ENCODE measurements around the gene SEMA5A.

Gene SEMA5A

GRCh38 chr5:9395706-9396105 lies 150.2 kb downstream of the SEMA5A start:
- no peak for DNase-seq (ENCODE audit: low read depth)

DNA sequence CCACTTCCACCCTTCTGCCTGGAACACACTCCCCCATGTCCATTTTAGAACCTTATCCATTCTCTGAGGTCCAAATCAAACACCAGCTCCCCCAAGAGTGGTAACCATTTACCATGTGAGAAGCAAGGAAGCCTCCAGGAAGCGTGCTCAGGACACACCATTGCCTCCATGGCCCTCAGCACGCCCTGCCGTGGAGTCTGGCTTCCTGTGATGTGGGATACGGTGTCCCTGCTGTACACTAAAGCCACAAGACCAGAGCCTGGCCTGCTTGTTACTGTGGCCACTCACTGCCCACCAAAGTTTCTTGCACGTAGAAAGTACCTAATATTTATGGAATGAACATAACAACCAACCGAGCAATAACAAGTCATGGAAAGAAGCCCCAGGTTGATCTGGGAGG lies 151.7 kb downstream of the SEMA5A start:
- no peak for DNase-seq (ENCODE audit: low read depth)

DNA sequence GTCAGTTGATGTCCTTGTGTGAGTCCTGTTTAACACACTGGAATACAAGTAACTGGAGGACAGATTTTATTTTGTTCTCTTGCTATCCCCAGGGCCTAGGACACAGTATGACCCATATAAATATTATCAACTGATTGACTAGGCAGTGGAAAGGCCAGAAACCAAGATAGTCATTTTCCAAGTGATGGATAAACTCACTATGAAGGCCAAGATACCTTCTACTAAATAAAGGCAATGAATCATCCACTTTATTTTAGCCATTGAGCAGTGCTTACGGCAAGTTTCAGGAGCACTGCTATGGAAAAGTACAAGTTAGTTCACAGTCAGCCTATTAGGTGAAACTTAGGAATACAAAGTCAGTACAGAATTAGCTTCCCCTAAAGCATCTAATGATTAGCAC lies 153.2 kb downstream of the SEMA5A start:
- DNase-seq (ENCODE audit: low read depth), result no peak

DNA sequence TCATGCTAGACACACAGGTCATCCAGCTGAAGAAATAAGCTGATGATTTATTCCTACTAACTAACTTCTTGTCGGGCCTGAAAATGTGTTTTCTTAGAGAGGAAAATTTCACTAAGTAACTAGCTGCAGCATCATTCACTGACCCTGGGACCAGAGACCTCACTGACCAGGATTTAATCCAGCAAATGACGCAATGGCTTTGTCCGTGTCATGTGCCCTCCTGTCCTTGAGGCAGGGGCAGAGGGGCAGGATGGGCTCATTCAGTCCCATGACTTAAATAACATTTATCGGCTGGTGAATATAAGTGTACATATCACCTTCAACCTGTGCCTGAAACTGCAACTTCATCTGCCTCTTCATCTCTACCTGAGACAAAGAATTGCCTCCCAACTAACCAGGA lies 154.8 kb downstream of the SEMA5A start:
- no peak for DNase-seq (ENCODE audit: low read depth)

GRCh38 chr5:9390113-9390512 lies 155.8 kb downstream of the SEMA5A start:
- no peak for DNase-seq (ENCODE audit: low read depth)

DNA sequence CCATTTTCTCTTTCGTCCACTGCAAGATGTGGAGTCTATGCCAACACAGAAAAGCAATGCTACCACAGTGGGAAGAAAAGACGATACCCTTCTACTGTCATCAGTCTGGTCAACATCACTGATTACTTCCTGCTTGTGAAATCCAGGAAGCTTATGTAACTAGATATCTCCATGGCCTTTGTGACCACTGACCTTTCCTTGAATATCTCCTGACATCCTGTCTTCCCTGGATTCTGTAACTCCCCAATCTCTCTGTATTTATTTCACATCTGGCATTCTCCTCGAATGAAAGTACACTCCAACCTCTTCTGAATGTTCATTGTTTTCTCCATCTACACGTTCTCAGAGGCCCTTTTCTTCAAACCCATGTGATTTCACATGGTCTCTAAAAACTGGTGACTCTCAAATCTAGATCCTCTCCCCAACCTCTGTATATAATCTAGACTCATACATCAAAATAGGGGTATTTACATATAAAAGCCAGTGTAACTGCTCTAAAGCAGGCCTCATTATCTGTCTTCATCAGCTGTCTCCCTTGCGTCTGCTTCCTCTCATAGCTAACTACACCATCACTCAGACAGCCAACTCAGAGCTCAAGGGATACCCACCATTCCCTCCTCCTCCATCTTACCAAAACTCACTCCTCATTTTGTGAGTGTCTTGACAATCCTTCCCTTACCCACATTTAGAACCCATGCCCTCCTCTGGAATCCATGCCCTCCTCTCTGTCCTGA lies 156.8 kb downstream of the SEMA5A start:
- DNase-seq (ENCODE audit: low read depth), result no peak

DNA sequence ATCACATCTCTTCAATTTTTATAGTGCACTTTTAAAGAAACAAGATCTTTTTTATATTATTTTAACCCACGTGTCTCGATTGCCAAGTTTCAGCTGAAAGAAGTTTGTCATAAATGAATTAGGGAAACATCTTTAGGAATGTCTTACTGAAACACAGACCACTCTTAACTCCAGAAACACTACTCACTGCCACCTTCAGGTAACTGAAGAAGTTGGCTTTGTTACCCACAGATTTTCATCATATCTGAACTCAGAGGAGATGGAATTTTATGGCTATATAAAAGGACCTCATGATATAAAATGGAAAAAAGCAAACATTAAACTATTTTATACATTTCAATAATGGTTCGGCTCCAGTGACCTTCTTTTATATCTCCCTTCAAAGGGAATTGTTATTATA lies 158.0 kb downstream of the SEMA5A start:
- DNase-seq (ENCODE audit: low read depth), result no peak

GRCh38 chr5:9386945-9387344 lies 158.9 kb downstream of the SEMA5A start:
- no peak for DNase-seq (ENCODE audit: low read depth)

GRCh38 chr5:9382522-9382921 lies 163.4 kb downstream of the SEMA5A start:
- no peak for DNase-seq (ENCODE audit: low read depth)

DNA sequence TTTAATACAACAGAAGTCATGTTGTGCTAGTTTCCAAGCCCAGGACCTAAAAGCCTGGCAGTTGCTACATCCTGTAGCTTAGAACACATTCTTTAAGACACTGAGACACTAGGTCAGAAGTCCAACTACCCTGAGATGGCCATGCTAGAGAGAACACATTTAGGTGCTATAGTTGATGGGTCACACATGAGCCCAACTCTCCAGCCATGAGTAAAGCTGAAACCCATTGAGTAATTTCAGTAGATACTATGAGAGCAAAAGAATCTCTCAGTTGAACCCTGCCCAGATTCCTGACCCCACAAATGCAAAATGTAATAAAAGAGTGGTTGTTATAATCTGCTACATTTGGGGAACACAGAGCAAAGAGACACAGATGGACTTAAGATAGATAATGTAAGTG lies 164.4 kb downstream of the SEMA5A start:
- no peak for DNase-seq (ENCODE audit: low read depth)

DNA sequence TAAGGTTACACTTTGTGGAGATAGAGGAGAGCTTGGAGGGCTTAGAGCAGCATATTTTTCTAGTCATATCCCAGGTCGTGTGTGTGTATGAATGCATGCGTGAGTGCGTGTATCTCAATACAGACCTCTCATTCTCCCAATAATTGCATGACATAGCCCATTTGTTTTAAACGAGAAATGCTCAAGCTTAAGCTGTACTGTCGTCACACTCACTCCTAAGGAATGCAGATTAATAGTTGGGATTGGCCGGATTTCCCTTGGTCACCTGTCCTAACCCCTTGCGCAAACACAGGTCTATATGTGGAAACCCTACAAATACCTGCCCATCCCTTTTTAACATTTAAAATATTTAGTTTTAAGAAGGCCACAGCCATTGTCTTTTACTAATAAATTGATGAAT lies 165.8 kb downstream of the SEMA5A start:
- DNase-seq (ENCODE audit: low read depth), result no peak

DNA sequence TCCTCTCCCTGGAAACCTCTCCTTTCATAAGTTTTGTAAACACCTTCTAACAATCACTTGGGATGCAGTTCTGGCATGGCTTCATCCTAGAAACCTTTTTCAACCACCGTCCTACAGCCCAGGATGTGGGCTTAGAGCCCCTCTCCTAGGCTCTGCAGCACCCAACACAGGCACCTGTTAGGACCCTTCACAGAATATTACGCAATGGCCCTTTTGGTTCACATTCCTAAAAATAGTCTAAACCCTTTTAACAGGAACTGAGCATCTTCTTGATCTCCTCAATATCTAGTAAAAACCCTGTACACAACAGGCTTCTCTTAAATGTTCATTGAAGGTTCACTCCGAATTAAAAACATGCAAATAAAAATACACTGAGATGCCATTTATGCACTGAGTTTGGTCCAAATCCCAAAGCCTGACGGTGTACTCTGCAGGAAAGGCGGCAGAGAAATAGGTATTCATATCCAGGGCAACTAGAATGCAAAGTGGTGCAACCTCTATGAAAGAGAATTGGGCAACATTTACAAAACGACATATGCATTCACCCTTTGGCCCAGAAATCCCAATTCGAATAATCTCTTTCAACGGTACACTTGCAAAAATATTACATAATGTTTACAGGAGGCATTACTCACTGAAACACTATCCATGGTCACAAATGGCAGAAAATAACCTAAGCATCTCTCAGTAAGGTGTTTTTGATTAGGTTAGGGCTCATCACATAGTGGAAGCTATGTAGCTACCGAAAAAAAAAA lies 169.3 kb downstream of the SEMA5A start:
- DNase-seq (ENCODE audit: low read depth), result no peak

DNA sequence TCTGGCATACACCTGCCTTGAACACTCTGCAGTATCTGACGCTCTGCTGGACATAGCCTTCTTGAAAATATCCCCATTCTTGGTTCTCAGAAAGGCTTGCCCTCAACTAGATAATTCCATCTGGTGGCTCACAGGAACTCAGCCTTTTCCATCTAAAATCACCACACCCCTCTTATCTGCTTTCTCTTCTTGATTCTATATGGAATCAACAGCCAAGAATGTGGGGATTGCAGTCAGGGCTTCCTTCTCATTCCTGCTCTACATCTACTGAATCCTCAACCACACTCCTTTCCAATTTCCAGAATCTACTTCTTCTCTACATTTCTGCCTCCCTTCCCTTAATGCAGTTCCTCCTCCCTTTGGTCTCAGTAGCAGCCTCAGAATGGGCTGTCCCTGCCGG lies 170.1 kb downstream of the SEMA5A start:
- DNase-seq (ENCODE audit: low read depth), result no peak

DNA sequence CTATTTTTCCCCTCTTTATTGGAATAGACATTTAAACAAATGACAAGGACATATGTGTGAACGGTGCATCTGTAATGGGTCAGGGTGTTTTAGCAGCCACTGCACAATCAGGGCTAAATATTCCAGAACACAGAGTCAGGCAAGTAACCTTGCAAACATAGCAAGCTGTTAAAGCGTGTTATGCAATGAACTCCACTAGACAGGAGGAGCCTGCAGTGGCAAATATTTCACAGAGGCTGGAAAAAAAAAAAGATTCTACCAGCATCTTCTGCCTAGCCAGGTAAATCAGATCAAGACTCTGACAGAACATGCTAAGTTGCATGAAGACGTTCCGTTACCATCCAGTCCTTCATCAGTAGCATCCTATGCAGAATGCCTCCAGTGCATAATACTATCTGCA lies 171.8 kb downstream of the SEMA5A start:
- no peak for DNase-seq (ENCODE audit: low read depth)

- DNase-seq (ENCODE audit: low read depth), result no peak
Measured at GRCh38 chr5:9373571-9373970, 172.3 kb downstream of the SEMA5A start.

DNA sequence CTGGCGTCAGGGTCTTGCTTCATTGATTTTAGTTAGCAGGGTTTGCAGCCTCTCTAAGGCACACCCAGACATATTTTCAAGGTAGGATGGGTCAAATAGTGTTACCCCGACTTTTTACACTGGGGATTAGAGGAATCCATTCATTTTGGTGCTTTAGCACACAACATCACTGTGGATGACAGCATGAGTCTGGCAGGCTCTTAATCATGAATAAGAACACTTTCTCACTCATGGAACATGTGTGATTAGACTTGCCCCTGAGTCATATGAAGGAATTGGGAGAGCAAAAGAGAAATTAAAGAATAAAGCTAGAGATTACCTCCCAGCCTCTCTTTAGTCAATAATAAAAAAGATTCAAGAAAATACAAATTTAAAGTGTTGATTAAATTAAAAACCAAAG lies 175.6 kb downstream of the SEMA5A start:
- DNase-seq (ENCODE audit: low read depth), result no peak

- no peak for DNase-seq (ENCODE audit: low read depth)
Measured at GRCh38 chr5:9365512-9365911, 180.4 kb downstream of the SEMA5A start.

DNA sequence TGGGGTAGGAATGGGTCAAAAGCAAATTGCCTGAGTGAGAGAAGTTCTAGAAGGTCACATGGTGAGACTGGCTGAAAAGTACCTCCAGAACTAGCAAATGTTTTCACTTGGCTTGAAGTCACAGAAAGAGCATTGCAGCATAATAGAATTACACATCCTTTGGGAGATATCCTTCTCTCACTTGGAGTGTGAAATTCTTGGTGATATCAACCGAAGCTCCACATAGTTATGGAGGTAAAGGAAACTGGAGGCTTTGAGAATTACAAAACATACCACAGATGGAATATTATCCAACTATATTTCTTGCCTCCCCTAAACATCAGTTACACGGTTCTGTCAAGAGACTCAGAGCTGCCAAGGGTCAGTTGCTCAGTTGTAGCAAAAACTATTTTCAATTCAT lies 182.4 kb downstream of the SEMA5A start:
- no peak for DNase-seq (ENCODE audit: low read depth)

GRCh38 chr5:9363026-9363425 lies 182.8 kb downstream of the SEMA5A start:
- DNase-seq (ENCODE audit: low read depth), result no peak

DNA sequence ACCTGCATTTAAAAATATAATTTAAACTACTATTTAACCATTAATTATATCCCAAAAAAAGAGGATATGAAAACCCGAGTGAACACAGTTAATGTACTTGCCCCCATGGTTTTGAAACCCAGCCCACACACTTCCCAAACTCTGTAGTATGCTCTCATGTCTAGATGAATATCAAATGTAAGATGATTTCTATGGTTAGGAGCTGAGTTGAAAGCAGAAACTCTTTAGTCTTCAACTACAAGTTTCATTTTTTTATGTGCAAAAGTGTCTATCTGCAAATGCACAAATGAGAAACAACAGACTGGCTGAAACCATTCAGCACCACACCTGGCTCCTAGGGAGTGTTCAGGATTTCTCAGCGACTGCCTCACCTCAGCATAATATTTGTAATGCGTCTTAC lies 183.3 kb downstream of the SEMA5A start:
- DNase-seq (ENCODE audit: low read depth), result no peak

GRCh38 chr5:9361835-9362234 lies 184.0 kb downstream of the SEMA5A start:
- DNase-seq (ENCODE audit: low read depth), result no peak

GRCh38 chr5:9358961-9359685 lies 186.8 kb downstream of the SEMA5A start:
- DNase-seq (ENCODE audit: low read depth), result no peak

DNA sequence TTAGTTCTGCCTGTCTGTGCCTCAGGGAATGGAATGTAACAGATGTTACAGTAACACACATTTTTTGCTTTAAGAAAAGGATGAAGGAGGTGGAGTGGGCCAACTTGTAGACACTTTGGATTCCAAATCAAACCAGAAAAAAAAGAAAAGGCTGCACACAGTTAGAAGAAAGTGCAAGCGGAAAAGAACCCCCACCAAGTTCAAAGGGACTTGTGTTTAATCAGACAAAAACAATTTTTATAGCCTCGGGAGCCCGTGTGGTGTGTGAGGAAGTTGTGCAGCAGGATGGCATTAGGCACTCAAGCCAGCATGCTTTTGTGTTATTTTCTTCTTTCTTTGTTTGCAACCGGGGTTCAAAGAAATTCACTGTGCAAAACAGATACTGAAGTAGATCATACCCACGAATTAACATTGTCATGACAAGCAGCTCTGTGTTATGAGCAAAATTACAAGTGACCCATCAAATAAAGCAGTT lies 189.5 kb downstream of the SEMA5A start:
- no peak for DNase-seq (ENCODE audit: low read depth)

All from activated T-helper 1 cell treated with Interleukin-2 at 50 U/mL for 16 hours (primary cell).